Central memory CD4-positive, alpha-beta T cell (primary cell): ENCODE results near the gene RBCK1.
A peak's percentile ranks its signal among the peaks of the same experiment; 100 is the strongest.
"Not testable (repeated sequence)": the region's sequence is repeated elsewhere in the genome, so short reads cannot be mapped to it uniquely, and the experiment has no call there.

Experiments used
- DNase-seq: peaks from one replicate; pipeline ENCODE4 v3.0.0; 2022

RBCK1 gene

DNA sequence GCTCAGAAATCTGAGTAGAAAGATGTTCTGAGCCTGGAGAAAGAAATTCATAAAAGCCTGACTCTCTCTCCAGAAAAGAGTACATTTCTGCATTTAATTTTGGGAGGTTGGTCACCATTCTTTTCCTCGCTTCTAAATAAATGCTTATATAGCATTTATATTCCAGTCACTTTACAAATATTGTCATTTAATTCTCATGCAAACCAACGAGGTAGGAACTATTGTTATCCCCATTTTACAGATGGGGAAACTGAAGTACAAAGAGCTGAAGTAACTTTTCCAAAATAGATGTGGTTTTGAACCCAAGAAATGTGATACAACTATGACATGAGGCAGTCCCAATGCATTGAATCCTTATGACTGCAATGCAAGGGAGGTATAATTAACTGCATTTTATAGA is 32.0 kb upstream of the RBCK1 start:
- DNase-seq: no peak

DNA sequence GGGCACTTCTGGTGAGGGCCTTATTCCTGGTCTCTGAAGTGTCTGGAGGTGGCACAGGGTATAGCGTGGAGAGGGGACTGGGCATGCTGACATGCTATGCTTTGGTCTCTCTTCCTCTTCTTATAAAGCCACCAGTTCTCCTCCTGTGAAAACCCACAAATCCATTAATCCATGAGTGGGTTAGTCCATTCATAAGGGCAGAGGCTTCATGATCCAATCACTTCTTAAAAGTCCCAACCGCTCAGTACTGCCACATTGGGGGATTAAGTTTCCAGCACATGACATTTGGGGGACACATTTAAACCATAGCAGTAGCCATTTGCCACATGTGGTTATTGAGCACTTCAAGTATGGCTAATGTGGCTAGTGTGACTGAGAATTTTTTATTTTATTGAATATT is 31.3 kb upstream of the RBCK1 start:
- DNase-seq: no peak

DNA sequence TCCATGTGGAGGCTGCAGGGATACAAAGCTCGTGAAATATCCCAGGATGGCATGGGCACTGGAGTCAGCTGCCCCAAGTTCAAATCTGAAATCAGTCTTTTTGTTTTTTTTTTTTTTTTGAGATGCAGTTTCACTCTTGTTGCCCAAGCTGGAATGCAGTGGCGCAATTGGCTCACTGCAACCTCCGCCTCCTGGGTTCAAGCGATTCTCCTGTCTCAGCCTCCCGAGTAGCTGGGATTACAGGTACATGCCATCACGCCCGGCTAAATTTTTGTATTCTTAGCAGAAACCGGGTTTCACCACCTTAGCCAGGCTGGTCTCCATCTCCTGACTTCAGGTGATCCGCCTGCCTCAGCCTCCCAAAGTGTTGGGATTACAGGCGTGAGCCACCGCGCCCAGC is 30.5 kb upstream of the RBCK1 start:
- not testable (repeated sequence) for DNase-seq

DNA sequence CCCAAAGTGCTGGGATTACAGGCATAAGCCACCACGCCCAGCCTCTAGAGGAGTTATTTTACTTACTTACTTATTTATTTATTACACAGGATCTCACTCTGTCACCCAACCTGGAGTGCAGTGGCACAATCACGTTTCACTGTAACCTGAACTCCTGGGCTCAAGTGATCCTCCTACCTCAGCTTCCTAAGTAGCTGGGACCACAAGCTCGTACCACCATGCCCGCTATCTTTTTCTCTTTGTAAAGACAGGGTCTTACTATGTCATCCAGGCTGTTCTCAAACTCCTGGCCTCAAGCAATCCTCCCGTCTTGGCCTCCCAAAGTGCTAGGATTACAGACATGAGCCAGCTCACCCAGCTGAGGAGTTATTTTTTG is 29.1 kb upstream of the RBCK1 start:
- DNase-seq: no peak

- DNase-seq: peak; percentile 36
These were observed 27.1 kb upstream of the RBCK1 start for GRCh38 chr20:380763-381580.

DNA sequence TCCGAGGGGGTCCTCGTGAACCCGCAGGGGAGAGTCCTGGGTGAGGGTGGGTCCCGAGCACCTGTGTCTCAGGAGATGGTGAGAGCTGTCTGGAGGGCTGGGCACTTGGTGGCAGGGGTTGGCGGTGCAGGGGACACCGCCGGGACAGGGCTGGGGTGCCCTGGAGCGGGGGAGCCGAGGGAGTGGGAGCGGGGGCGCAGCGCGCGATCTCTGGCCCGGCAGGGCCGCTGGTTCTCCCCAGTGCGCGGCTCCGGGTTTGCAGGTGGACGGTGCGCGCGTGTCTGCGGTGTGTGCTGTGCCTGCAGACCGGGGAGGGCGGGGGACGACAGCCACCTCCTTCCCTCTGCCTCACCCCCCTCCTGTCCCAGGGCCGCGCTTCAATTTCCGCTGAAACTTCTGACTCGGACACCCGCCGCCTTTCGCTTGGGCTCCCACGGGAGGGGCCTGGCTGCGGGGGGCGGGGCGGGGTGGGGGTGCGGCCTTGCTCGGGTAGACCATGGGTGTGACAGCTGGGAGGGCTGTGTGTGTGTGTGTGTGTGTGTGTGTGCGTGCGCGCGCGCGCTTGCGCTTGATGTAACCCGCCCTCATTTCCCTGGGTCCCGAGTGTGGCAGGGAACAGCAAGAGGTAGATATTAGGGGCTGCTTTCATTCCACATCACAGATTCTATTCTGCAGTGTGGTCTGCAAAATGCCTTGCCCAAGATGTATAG is 26.4 kb upstream of the RBCK1 start:
- DNase-seq: peak; percentile 64

- DNase-seq: no peak
These were observed 25.6 kb upstream of the RBCK1 start for GRCh38 chr20:382291-383115.

DNA sequence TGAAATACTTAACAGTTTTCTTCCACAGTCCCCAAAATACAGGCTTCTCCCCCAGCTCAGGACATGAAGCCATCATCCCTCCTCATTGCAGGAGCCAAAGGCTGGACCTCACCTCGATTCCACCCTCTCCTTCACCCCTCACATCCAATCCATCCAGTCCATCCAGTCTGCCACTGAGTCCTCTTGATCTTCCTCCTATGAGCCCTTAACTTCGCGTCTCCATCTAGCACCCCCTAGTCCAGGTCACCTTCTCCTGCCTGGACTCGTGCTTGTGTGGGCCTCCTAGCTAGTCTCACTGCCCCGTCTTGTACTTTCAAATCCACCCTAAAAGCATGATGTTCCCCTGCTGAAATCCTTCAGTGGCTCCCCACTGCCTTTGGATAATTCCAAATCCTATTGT is 24.2 kb upstream of the RBCK1 start:
- DNase-seq: no peak

- no peak for DNase-seq
These were observed 23.4 kb upstream of the RBCK1 start for GRCh38 chr20:384723-385122.

DNA sequence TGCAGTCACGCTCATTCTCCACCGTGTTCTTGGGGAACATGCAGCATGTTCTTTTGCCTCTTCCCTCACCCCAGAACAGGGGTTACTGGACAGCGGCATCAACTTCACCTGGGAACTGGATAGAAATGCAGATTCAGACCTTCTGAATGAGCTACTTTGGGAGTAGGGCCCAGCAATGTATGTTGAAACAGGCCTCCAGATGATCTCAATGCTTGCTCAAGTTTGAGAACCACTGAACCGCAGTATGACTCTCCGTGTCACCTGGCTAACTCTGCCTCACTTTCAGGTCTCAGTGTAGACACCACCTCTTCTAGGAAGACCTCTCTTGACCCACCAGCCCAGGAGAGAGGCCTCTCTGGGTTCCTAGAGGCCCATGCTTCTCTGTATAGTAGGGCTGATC is 22.7 kb upstream of the RBCK1 start:
- DNase-seq: no peak

DNA sequence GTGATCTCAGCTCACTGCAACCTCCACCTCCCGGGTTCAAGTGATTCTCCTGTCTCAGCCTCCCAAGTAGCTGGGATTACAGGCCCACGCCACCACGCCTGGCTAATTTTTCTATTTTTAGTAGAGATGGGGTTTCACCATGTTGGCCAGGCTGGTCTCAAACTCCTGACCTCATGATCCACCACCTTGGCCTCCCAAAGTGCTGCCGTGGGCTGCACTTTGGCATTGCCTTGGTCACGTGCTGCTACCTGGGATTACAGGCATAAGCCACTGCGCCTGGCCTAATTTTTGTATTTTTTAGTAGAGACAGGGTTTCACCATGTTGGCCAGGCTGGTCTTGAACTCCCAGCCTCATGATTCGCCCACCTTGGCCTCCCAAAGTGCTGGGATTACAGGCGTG is 21.5 kb upstream of the RBCK1 start:
- DNase-seq: not testable (repeated sequence)

GRCh38 chr20:387520-387919 is 20.6 kb upstream of the RBCK1 start:
- no peak for DNase-seq

GRCh38 chr20:388034-388994 is 19.8 kb upstream of the RBCK1 start:
- no peak for DNase-seq

DNA sequence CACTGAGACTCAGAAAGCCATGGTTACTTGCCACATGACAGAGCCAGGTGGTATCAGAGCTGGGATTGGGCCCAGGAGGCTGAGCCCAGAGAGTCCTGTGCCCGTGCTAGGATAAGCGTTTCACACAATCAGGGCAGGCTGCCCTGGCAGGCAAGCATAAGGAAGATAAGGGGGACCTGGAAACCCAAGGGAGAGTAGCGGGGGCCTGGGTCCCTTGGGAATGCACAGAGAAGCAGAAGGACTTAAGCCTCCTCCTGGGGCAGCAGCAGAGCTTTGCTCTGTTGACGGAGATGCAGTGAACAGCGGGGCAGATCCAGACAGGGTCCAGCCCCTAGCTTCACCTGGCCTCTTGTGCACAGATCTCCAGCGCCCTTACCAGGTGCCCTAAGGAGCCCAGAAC is 18.9 kb upstream of the RBCK1 start:
- no peak for DNase-seq

DNA sequence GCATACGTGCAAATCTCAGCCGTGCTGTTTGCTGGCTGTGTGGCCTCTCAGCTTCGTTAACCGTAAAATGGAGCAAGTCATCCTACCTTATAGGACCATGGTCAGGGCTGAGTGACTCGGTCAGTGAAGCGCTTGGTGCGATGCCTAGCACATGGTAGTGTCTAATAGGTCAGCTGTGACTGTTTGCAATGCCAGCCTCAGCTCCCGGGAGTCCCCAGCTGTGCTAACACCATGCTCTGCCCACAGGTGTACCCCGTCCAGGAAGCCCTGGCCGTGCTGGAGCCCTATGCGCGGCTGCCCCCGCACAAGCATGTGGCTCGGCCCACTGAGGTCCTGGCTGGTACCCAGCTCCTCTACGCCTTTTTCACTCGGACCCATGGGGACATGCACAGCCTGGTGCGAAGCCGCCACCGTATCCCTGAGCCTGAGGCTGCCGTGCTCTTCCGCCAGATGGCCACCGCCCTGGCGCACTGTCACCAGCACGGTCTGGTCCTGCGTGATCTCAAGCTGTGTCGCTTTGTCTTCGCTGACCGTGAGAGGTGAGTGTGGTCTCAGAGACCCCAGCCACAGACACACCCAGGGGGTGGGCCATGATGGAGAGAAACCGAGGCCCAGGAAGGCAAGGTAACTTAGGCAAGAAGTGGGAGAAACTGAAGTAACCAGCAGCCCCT is 16.9 kb upstream of the RBCK1 start:
- no peak for DNase-seq

DNA sequence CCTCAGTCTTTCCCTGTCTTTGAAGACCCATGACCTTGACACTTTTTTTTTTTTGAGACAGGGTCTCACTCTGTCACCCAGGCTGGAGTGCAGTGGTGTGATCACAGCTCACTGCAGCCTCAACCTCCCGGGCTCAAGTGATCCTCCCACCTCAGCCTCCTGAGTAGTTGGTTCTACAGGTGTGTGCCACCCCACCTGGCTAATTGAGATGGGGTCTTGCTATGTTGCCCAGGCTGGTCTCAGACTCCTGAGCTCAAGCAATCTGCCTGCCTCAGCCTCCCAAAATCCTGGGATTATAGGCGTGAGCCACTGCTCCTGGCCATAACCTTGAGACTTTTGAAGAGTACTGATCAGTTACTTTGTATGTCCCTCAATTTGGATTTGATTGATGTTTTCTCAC is 14.8 kb upstream of the RBCK1 start:
- DNase-seq: not testable (repeated sequence)

GRCh38 chr20:396252-396618 is 11.9 kb upstream of the RBCK1 start:
- no peak for DNase-seq

DNA sequence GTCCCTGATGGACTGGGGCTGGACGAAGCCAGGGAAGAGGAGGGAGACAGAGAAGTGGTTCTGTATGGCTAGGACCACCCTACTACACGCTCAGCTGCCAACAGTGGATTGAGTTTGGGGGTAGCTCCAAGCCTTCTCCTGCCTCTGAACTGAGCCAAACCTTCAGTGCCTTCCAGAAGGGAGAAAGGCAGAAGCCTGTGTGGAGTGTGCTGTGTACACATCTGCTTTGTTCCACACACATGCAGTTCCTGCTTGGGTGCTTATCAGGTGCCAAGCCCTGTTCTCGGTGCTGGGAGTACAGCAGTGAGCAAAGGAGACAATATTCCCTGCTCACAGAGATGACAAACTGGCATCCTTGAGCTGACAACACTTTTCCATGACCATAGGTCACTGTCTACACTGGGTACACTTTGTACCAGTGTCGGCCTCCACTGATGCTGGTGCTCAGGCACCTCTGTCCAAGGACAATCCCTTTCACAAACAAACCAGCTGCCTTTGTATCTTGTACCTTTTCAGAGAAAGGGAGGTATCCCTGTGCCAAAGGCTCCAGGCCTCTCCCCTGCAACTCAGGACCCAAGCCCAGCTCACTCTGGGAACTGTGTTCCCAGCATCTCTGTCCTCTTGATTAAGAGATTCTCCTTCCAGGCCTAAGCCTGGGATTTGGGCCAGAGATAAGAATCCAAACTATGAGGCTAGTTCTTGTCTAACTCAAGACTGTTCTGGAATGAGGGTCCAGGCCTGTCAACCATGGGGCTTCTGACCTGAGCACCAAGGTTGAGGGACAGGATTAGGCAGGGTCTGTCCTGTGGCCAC is 11.3 kb upstream of the RBCK1 start:
- DNase-seq: no peak

DNA sequence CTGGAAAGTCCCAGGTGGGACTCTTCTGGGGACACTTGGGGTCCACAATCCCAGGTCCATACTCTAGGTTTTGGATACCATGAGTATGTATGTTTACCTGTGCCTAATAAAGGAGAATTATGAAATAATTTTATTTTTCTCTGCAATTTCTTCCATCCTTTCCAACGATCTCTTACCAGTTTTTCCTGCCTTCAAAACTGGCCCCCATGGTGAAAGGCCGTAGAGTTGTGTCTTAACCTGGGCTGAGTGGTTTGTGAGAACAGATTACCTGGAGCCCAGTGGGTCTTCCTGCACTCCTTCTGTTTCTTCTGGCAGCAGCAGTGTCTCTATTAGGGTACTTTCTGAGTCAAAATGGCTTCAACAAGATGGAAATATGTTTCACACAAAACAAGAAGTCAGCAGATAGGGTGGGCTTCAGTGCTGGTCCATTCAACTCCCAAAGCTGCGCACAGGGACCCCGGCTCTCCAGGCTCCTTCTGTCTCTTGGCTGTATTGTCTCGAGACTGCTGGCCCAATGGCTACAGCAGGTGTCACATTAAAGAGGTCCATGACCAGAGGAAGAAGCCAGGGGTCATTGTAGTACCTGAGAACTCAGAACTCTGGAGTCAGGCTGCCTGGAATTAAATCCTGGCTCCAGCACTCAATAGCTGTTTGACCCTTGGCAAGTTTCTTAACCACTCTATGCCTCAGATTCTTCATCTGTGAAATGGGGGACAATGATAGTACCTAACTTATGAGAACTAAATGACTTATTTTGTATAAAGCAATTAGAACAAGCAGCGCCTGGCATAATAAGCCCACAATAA is 10.5 kb upstream of the RBCK1 start:
- DNase-seq: no peak

DNA sequence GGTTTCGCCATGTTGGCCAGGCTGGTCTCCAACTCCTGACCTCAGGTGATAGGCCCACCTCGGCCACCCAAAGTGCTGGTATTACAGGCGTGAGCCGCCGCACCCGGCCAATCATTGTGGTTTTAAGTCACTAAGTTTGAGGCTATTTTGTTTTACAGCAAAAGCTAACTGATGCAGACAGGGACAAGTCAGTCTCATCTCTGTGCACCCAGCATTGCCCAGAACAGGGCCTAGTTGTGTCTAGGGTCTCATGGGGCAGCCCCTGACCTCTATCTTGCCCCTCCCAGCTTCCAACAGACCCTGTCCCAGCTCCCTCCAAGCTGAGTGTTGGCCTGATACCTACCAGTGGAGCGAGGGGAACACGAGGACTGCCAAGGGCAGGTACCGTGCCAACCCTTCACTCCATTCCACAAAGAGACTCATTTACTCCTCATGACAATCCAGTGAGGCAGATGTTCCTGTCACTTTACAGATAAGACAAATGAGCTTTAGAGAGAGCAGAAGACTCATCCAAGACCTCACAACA is 8.9 kb upstream of the RBCK1 start:
- DNase-seq: no peak
